Epithelial cell of alveolus of lung (primary cell): Measurements from ENCODE around the gene JMJD4. TPM values are rescaled to one million over a fixed set of nuclear protein-coding genes. Genes with fewer than 3 reads are reported as not detected.

Source experiments
- total RNA-seq: library from RNA; depleted of rRNA; stranded (reverse); fragments of >200 nt; gene quantifications from 2 replicates; pipeline ENCODE4 v1.2.1, GENCODE V29; 2015

The JMJD4 gene
- 30.4 and 31.5 TPM in 2 replicates for total RNA-seq

GRCh38 chr1:227734856-227735538 is at the start of gene JMJD4, which contains the start of gene SNAP47:
JMJD4 (minus strand) TSS chr1:227735302; CDS start chr1:227735273, 29 bp downstream.
SNAP47 (plus strand) TSS chr1:227735435; CDS start chr1:227747737, 12,302 bp downstream.

Other genes with a start within 250 kb of the JMJD4 start
- 2.8 and 9.7 TPM in 2 replicates for gene ZNF678, start 171.7 kb downstream of the JMJD4 start, total RNA-seq
- gene SNAP47, start 133 bp upstream of the JMJD4 start, total RNA-seq, result 39.2 and 50.5 TPM in 2 replicates
- gene PRSS38, start 80.4 kb upstream of the JMJD4 start, total RNA-seq, result not detected in 2 replicates
- gene WNT9A, start 212.6 kb upstream of the JMJD4 start, total RNA-seq, result 0.65 and 0.72 TPM in 2 replicates